HG02852 (cell line): ENCODE measurements around the gene LRRC8E.

ENCODE experiments used
- ATAC-seq: cut with Tn5 transposase; IDR thresholded peaks from one replicate; pipeline ENCODE4 v1.9.1; 2021; ENCODE audit warnings: mild to moderate bottlenecking, moderate library complexity; ENCODE audit not compliant: unreplicated experiment

LRRC8E gene

GRCh38 chr19:7867092-7867844 is 21.0 kb upstream of the LRRC8E start:
- no peak for ATAC-seq

- no peak for ATAC-seq
Measured at GRCh38 chr19:7868326-7868670, 20.0 kb upstream of the LRRC8E start.

DNA sequence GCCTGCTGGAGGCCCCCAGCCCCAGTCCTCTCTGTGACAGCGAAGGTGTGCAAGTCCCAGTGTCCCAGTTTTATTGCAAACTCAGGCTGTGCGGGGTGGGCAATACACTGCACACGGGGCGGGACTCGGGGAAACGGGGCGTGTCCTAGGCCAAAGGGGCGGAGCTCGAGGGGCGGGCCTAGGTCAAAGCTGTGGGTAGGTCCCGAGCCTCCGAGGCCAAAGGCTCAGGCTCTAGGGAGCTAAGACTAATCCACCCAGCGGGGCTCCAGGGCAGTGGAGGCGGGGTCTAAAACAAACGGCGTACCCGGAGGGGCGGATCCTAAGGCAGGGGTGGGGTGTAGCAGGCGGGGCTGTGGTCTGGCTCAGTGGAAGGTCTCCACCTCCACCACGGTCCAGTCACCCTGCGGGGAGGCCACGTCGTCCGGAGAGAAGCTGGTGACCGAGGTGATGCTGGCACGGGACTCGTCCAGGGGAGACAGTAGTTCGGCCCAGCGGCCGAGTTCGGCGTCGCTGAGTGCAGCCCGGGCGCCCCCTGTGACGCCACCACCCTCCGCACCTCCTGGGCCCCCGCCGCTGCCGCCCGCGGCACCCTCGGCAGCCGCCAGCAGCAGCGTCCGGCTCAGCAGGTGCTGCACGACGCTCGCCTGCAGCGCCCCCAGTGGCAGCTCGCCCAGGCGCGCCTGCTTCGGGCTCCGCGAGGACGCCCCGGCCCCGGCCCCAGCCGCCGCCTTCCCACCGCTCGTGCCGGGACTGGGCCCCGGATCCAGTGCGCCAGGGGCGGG is 19.4 kb upstream of the LRRC8E start:
- peak; percentile 60 for ATAC-seq

DNA sequence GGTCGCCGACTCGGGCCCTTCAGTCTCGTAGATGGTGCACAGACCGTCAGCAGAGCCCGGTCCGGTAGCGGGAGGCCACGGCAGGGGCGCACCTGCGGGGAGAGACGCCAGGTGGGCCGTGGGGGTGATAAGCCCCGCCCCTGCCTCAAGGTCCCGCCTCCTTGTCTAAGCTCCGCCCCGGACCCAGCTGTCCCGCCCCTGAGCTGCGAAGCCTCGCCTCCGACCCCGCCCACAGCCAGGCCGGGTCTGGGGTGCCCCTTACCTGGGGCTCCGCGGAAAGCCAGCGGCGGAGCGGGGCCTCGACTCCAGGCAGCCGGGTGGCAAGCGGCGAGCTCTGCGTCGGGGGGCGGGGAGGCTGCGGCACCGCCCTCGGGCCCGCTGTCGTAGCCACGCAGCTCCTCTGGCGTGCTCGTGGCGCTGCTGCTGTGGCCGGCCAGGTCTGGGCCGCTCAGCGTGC is 18.8 kb upstream of the LRRC8E start:
- ATAC-seq, result peak; percentile 52

DNA sequence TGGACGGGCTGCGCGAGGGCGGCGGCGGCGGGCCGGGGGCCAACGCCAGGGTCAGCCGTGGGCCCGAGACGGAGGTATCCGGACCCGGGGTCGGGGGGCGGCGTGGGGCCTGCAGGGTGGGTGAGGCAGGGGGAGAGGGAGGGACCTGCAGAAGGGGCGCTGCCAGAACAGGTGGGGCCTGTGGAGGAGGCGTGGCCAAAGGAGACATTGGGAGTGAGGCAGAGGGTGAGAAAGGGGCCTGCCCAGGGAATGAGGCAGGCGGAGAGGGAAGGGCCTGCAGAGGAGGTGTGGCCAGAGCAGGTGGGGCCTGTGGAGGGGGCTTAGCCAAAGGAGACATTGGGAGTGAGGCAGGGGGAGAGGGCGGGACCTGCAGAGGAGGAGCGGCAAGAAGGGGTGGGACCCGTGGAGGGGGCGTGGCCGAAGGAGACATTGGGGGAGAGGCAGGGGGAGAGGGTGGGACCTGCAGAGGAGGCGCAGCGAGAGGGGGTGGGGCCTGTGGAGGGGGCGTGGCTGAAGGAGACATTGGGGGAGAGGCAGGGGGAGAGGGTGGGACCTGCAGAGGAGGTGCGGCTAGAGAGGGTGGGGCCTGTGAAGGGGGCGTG is 18.3 kb upstream of the LRRC8E start:
- no peak for ATAC-seq

GRCh38 chr19:7870571-7871436 is 17.5 kb upstream of the LRRC8E start:
- ATAC-seq, result no peak

GRCh38 chr19:7871437-7872305 is 16.6 kb upstream of the LRRC8E start:
- ATAC-seq, result no peak

DNA sequence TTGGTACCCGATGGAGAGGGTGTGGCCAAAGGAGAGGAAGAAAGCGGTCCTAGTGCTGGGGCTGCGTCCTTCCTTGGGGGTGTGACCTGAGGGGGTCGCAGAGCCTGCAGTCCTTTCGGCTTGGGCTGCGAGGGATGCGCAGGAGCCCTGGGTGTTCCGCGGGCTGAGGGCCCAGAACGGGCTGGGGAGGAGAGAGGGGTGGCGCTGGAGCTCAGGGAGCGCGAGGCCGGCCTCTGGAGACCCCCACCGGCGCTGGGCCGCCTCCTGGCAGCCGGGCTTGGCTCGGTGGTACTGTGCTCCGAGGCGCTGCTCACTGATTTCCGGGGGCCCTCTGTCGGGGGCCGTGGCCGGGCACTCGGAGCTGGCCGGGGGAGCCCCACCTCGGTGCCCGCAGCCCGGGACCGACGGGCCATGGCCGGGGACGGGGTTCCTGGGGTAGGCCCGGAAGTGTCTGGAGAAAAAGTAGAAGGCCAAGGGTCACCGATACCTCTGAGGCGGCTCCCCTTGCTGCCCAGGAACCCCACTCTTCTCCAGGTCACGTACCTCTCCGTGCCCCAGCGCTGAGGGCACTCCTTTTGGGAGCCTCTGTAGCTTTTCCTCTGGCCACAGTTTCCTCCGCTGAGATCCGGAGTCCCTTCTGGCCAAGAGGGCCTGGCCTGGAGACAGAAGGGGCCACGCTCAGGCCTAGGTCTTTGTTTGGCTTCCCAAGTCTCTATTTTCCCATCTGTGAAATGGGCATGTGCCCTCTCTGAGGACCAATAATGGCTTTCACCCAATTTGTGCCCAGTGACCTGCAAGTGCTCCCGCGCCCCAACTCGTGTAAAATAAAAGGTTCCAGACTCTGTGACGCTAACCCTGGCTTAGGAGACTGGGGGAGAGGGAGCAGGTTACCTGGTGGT is 15.8 kb upstream of the LRRC8E start:
- no peak for ATAC-seq

GRCh38 chr19:7873304-7874075 is 14.8 kb upstream of the LRRC8E start:
- no peak for ATAC-seq

DNA sequence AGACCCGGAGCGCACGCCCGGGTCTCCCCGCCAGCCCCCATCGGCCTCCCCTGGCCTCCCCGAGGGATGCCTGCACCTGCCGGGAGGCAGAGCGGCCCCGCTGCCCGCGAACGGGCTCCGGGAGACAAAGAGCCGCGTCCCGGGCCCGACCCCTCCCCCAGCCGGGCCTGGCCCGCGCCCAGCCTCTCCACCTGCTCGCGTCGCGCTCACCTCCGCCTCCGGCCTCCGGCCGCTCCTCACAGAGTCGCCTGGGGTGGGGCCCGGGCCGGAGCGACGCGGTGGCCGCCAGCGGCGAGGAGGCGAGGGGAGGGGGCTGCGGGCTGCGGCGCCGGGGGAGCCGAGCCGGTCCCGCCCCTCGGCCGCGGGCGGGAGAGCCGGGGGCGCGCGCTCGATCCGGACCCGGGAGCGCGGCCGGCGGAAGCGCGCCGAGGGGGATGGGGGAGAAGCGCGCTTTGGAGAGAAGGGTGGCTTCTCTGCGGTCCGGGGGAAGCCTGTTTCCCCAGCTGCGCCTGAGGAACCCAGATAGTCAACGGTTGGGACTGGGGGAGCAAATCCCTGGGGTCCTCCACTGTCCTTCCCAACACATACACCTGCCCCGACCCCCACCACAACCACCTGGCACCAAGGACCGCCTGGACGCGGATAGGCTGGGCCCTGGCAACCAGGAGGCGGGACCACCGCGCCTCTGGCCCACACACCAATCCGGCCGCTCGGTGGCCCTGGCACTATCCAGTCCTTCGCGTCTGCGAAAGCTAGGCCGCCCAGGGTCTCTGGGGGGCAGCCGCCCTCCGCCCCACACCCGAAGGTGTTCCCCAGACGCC is 14.0 kb upstream of the LRRC8E start, which contains the start of gene PRR36:
Gene PRR36, minus strand, starts transcription at position 315 of the 821 bp plus-strand sequence. CDS start 701 bp downstream, outside the sequence.
- ATAC-seq, result no peak

- ATAC-seq, result no peak
Measured at GRCh38 chr19:7874897-7875273, 13.4 kb upstream of the LRRC8E start.

GRCh38 chr19:7877249-7877836 is 11.0 kb upstream of the LRRC8E start:
- ATAC-seq, result no peak

DNA sequence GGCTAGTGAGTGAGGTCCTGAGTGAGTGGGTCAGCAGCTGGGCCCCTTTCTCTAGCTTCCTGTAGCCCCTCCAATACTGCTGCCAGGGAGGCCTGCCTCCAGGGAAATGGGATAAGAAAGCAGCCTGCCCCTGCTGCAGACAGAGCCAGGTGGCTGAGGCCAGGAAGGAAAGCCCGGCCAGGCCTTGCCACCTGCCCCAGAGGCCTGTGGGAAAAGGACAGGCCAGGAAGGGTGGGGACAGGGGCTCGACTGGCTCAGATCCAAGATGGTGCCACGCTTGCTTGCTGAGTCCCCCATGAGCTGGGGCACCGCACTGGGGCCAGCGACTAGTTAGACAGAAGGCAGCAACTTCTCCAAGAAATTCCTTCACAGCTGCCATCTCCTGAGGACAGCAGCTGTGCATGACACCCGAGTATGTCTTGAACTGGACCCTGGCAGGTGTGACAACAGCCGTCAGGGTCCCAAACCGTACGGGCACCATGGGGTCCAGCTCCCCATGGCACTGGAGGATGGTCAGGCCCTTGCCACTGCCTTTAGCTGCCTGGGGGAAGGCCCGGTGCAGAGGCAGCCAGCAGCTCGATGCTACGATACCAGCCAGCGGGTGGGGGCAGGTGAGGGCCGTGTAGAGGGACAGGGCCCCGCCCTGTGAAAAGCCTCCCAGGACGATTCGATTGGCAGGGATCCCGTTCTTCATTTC is 9.1 kb upstream of the LRRC8E start:
- no peak for ATAC-seq

DNA sequence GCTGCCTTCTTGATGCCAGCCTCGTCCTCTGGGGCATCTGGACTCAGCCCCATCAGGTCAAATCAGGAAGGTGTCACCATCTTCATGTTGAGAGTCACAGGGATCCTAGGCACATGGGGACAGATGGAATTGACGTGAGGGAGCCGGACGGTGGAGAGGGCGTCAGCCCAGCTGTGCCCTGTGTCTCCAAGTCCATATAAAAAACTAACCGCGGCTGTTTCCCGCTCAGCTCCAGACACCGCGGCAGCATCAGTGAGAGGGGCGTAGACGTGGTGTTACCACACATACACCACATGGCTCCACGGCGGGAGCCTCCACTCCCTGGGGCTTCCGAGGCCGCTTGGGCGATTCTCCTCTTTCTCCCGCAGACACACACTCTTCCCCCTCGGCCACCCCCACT is 8.5 kb upstream of the LRRC8E start:
- ATAC-seq, result no peak

DNA sequence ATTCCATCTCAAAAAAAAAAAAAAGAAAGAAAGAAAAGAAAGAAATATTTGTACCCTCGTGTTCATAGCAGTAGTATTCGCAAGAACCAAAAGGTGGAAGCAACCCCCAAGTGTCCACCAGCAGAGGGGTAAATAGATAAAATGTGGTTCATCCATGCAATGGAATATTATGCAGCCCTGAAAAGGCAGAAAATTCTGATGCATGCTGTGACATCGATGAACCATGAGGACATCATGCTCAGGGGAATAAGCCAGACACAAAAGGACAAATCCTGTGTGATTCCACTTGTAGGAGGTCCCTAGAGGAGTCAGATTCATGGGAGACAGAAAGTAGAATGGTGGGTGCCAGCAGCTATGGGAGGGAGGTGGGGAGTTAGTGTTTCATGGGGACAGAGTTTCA is 6.4 kb upstream of the LRRC8E start:
- ATAC-seq, result no peak

DNA sequence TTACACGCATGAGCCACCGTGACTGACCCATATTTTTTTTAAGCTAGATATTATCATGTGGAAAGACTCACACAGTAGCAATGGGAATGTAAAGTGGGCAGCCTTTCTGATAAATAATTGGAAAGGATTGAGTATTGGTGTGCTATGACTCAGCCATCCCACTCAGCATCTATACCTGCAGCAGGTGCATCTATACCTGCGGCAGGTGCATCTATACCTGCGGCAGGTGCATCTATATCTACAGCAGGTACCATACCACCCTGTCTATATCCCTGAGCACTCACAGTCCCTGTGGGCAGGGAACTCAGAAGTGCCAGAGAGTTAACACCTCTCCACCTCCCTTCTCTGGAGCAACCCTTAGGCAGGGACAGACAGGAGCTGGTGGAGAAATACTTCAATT is 5.2 kb upstream of the LRRC8E start:
- no peak for ATAC-seq
